ENCODE data around the gene CD36.

The CD36 gene

DNA sequence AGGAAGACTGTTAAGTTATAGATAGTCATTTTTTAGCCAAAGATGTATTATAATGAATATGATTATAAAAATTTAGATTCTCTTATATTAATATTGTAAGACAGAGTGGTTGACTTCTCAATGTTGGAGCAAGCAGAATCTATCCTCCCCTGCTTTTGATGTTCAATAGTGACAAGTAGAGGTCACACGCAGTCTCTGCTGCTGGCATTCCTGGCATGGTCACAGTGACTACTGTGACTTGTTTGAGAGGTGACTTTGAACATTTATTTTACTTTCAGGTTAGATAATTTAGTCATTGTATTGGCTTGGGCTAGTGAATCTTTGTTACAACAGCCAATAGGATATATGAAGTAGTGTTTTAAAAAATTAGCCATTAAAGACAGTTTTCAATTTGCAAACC, 13.7 kb upstream of the CD36 start:
- H3K27me3 ChIP-seq: no peaks in the 10 kb centered on the region
- H3K36me3 ChIP-seq: no peaks in the 10 kb centered on the region
- H3K9me3 ChIP-seq: no peaks in the 10 kb centered on the region
- H3K27ac ChIP-seq: no peak overlapping the region
- H3K4me3 ChIP-seq (ENCODE audit: low read depth in 1 of 2, low read length in 1 of 2): no peak overlapping the region
- H3K4me1 ChIP-seq (ENCODE audit: control insufficient read depth in 1 of 2, insufficient read depth in 1 of 2, low read depth in 1 of 2, low read length in 1 of 2): peaks cover 8 to 9% of the 10 kb centered on the region in 2 experiments
- TF ChIP-seq, protein P1, sequence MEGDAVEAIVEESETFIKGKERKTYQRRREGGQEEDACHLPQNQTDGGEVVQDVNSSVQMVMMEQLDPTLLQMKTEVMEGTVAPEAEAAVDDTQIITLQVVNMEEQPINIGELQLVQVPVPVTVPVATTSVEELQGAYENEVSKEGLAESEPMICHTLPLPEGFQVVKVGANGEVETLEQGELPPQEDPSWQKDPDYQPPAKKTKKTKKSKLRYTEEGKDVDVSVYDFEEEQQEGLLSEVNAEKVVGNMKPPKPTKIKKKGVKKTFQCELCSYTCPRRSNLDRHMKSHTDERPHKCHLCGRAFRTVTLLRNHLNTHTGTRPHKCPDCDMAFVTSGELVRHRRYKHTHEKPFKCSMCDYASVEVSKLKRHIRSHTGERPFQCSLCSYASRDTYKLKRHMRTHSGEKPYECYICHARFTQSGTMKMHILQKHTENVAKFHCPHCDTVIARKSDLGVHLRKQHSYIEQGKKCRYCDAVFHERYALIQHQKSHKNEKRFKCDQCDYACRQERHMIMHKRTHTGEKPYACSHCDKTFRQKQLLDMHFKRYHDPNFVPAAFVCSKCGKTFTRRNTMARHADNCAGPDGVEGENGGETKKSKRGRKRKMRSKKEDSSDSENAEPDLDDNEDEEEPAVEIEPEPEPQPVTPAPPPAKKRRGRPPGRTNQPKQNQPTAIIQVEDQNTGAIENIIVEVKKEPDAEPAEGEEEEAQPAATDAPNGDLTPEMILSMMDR (IDR thresholded peaks at IDR 0.05): no peak

DNA sequence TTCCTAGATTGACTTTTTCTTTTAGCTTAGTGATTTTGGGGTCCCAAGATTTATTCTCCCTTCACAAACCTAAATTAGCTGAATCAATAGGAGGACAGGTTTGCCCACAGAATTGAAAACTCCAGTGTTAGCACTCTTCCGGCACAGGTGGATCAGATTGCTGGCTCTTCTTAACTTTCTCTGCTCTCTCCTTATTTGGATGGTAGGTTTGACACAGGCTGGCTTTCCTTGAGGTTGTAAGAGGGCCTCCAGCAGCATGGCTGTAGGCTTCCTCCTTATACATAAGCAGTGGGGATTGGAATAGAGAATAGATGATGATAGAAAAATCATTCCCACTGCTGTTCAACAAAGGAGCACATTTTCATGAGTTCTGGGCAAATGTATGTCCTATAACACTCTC, 9.4 kb upstream of the CD36 start:
- TF ChIP-seq, protein P1 (IDR thresholded peaks at IDR 0.05): no peak
- no peak overlapping the region for H3K27ac ChIP-seq
- no peaks in the 10 kb centered on the region for H3K27me3 ChIP-seq
- peaks cover 20 to 23% of the 10 kb centered on the region in 2 experiments for H3K4me1 ChIP-seq (ENCODE audit: control insufficient read depth in 1 of 2, insufficient read depth in 1 of 2, low read depth in 1 of 2, low read length in 1 of 2)
- no peak overlapping the region for H3K4me3 ChIP-seq (ENCODE audit: low read depth in 1 of 2, low read length in 1 of 2)
- no peaks in the 10 kb centered on the region for H3K9me3 ChIP-seq
- H3K36me3 ChIP-seq: no peaks in the 10 kb centered on the region

DNA sequence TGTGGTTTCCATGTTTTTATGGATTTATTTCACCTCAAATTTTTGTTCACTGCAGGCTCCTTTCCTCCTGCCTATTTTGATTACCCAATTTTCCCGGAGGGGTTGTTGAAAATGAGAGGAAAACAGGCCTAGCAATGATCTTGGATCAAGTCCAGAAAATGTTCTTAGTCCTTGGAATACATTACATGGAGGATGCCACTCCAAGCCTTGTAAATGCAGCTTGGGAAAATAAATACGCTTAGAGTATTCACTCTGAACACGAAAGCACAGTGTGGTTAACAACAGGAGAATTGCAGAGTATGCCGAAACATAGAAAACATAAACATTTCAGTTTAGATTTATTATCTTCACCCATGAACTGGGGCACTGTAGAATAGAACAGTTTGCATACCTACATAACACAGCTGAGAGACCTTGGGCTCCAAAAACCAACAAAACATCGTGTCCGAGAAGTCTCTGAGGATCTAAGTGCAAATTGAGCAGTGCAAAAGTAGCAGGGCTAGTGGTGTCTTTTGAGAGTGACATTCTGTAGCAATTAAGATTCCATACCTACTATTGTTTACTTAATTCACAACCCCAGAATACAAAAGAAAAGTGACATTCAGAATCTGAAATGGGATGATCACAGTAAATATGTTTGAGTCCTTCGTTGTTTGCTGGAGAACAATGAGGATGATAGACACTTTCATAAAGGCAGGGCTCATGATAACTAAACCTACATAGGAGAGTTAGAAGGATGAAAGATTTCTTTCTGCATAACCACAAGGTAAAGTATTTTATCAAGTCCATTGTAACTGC, 7.6 kb upstream of the CD36 start:
- no peaks in the 10 kb centered on the region for H3K27me3 ChIP-seq
- H3K9me3 ChIP-seq: no peaks in the 10 kb centered on the region
- no peaks in the 10 kb centered on the region for H3K36me3 ChIP-seq
- H3K4me1 ChIP-seq (ENCODE audit: control insufficient read depth in 1 of 2, insufficient read depth in 1 of 2, low read depth in 1 of 2, low read length in 1 of 2): peaks cover 37 to 41% of the 10 kb centered on the region in 2 experiments
- no peak overlapping the region for H3K27ac ChIP-seq
- TF ChIP-seq, protein P1 (IDR thresholded peaks at IDR 0.05): no peak
- H3K4me3 ChIP-seq (ENCODE audit: low read depth in 1 of 2, low read length in 1 of 2): no peak overlapping the region

DNA sequence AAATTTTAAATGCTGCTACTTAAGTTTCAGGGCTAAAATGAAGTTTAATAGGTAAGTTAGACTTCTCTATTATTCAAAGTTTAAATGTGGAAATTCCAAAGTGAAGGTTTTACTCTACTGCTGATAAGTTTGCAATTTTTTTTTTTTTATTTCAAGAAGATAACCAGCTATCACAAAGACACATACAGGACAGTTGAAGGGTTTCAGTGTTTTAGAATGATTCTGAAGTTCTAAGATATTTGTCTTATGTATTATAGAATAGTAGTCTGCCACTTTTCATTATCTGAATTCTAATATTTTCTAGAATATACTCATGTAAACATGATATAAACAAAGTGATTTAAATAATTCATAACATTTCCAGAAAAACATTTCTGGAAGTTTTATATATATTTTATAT, 7.0 kb upstream of the CD36 start:
- H3K27me3 ChIP-seq: no peaks in the 10 kb centered on the region
- TF ChIP-seq, protein P1 (IDR thresholded peaks at IDR 0.05): no peak
- no peaks in the 10 kb centered on the region for H3K9me3 ChIP-seq
- H3K4me3 ChIP-seq (ENCODE audit: low read depth in 1 of 2, low read length in 1 of 2): no peak overlapping the region
- no peak overlapping the region for H3K27ac ChIP-seq
- no peaks in the 10 kb centered on the region for H3K36me3 ChIP-seq
- H3K4me1 ChIP-seq (ENCODE audit: control insufficient read depth in 1 of 2, insufficient read depth in 1 of 2, low read depth in 1 of 2, low read length in 1 of 2): peaks cover 44 to 47% of the 10 kb centered on the region in 2 experiments

DNA sequence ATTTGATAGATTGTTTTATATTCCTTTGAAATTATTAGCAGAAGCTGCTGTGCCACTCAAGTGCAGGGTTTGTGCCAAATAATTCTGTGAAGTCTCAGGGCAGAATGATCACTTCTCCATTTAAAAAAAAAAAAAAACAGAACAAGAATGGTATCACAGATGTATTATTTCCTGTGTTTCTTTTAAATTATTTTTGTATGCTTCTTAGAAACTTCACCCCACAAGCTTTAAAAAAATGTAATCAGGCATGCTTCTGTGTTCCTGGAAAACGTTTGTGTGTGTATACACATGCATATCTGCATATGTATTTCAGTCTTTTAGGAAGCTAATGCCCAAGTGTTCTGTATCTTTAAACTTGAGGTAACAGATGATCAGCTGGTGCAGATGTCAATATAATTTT, 6.3 kb upstream of the CD36 start:
- no peaks in the 10 kb centered on the region for H3K36me3 ChIP-seq
- H3K27ac ChIP-seq: peak overlapping the region; percentile 40
- H3K27me3 ChIP-seq: no peaks in the 10 kb centered on the region
- no peak overlapping the region for H3K4me3 ChIP-seq (ENCODE audit: low read depth in 1 of 2, low read length in 1 of 2)
- H3K4me1 ChIP-seq (ENCODE audit: control insufficient read depth in 1 of 2, insufficient read depth in 1 of 2, low read depth in 1 of 2, low read length in 1 of 2): peaks cover 47 to 51% of the 10 kb centered on the region in 2 experiments
- no peaks in the 10 kb centered on the region for H3K9me3 ChIP-seq
- TF ChIP-seq, protein P1 (IDR thresholded peaks at IDR 0.05): no peak
